Nephron progenitor cell (in vitro differentiated cells): ENCODE measurements around the gene PCDHB5.
"Not testable (repeated sequence)": the region's sequence is repeated elsewhere in the genome, so short reads cannot be mapped to it uniquely, and the experiment has no call there.

Source experiments
- DNase-seq: peaks from one replicate; pipeline ENCODE4 v3.0.0; 2021
- H3K27ac Mint-ChIP-seq: 2 replicates; pipeline ENCODE4 v1.8.0; 2021; ENCODE audit warnings: mild to moderate bottlenecking, moderate library complexity, mixed read lengths
- H3K27me3 Mint-ChIP-seq: 2 replicates; pipeline ENCODE4 v1.8.0; 2021; ENCODE audit warnings: mild to moderate bottlenecking, low read depth, mixed read lengths; ENCODE audit not compliant: poor library complexity
- H3K36me3 Mint-ChIP-seq: 2 replicates; pipeline ENCODE4 v1.8.0; 2021; ENCODE audit warnings: low read depth, mixed read lengths
- H3K4me1 Mint-ChIP-seq: 2 replicates; pipeline ENCODE4 v1.8.0; 2021; ENCODE audit warnings: mixed read lengths
- H3K4me3 Mint-ChIP-seq: 2 replicates; pipeline ENCODE4 v1.8.0; 2021; ENCODE audit warnings: mild to moderate bottlenecking, moderate library complexity, mixed read lengths
- H3K9me3 Mint-ChIP-seq: 2 replicates; pipeline ENCODE4 v1.8.0; 2021; ENCODE audit warnings: mild to moderate bottlenecking, moderate library complexity, mixed read lengths
- TF ChIP-seq, protein P1 (sequence below): fragments of 200-600 bp; sonication (generic); IDR thresholded peaks from 2 replicates; pipeline ENCODE4 v1.5.0; 2021; ENCODE audit warnings: antibody characterized with exemption

Gene PCDHB5

GRCh38 chr5:141127305-141127704, 7.7 kb upstream of the PCDHB5 start:
- no peak for DNase-seq
- Mint-ChIP-seq H3K27ac (no peak overlapping the region), H3K27me3 (no peaks in the 10 kb centered on the region), H3K36me3 (peaks cover 70% of the 10 kb centered on the region), H3K9me3 (peaks cover 81% of the 10 kb centered on the region), H3K4me1 (no peaks in the 10 kb centered on the region), H3K4me3 (no peak overlapping the region)
- TF ChIP-seq, protein P1, sequence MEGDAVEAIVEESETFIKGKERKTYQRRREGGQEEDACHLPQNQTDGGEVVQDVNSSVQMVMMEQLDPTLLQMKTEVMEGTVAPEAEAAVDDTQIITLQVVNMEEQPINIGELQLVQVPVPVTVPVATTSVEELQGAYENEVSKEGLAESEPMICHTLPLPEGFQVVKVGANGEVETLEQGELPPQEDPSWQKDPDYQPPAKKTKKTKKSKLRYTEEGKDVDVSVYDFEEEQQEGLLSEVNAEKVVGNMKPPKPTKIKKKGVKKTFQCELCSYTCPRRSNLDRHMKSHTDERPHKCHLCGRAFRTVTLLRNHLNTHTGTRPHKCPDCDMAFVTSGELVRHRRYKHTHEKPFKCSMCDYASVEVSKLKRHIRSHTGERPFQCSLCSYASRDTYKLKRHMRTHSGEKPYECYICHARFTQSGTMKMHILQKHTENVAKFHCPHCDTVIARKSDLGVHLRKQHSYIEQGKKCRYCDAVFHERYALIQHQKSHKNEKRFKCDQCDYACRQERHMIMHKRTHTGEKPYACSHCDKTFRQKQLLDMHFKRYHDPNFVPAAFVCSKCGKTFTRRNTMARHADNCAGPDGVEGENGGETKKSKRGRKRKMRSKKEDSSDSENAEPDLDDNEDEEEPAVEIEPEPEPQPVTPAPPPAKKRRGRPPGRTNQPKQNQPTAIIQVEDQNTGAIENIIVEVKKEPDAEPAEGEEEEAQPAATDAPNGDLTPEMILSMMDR: no peak

- no peak for DNase-seq
- peaks cover 82% of the 10 kb centered on the region for H3K36me3 Mint-ChIP-seq
- TF ChIP-seq, protein P1: no peak
- H3K4me3 Mint-ChIP-seq: peak overlapping the region; percentile 88
- no peak overlapping the region for H3K27ac Mint-ChIP-seq
- H3K4me1 Mint-ChIP-seq: no peaks in the 10 kb centered on the region
- peaks cover 90% of the 10 kb centered on the region for H3K9me3 Mint-ChIP-seq
- peaks cover 3% of the 10 kb centered on the region for H3K27me3 Mint-ChIP-seq
Measured at GRCh38 chr5:141135718-141136266, 786 bp downstream of the PCDHB5 start.

GRCh38 chr5:141137346-141137745, 2.3 kb downstream of the PCDHB5 start:
- not testable (repeated sequence) for DNase-seq, H3K4me3 Mint-ChIP-seq, H3K27me3 Mint-ChIP-seq, H3K27ac Mint-ChIP-seq, H3K4me1 Mint-ChIP-seq
- peaks cover 74% of the 10 kb centered on the region for H3K36me3 Mint-ChIP-seq
- peaks cover 86% of the 10 kb centered on the region for H3K9me3 Mint-ChIP-seq

DNA sequence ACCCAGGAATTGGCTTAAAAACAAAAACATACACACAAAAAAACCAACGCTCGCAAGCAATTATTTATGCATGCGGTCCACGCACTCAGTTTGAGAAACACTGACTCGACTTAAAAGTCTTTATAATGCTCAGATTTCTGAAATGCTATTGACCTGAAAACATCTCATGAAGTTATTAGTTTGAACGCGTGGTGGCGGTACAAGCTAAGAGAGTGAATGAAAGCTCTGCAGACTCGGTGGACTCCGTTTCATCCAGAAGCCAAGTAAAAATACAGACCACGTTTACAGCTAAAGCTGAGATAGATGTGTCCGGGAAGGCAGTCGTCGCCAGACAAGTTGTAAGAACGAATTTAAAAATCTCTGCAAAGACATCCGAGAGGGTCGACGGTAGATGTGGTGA, 14.8 kb downstream of the PCDHB5 start, which contains the start of gene PCDHB6:
PCDHB6 (plus strand) TSS at position 246 of the 400 bp plus-strand sequence. CDS start 201 bp downstream, outside the sequence.
- H3K9me3 Mint-ChIP-seq: peaks cover 74% of the 10 kb centered on the region

GRCh38 chr5:141150224-141150992, 15.4 kb downstream of the PCDHB5 start:
- Mint-ChIP-seq H3K27ac (no peak overlapping the region), H3K4me1 (no peaks in the 10 kb centered on the region), H3K27me3 (no peaks in the 10 kb centered on the region), H3K9me3 (peaks cover 75% of the 10 kb centered on the region), H3K4me3 (no peak overlapping the region), H3K36me3 (peaks cover 53% of the 10 kb centered on the region)
- TF ChIP-seq, protein P1: no peak
- DNase-seq: no peak

More for the DNA sequence above, 14.8 kb downstream of the PCDHB5 start, which contains the start of gene PCDHB6:
- Mint-ChIP-seq H3K4me1 (no peaks in the 10 kb centered on the region), H3K4me3 (no peak within 1 kb of the TSS), H3K36me3 (peaks cover 51% of the 10 kb centered on the region), H3K27me3 (no peaks in the 10 kb centered on the region), H3K27ac (no peak within 1 kb of the TSS)
- DNase-seq: no peak
- TF ChIP-seq, protein P1: no peak

GRCh38 chr5:141150993-141151325, 16.0 kb downstream of the PCDHB5 start:
- H3K4me3 Mint-ChIP-seq: no peak overlapping the region
- DNase-seq: no peak
- no peaks in the 10 kb centered on the region for H3K27me3 Mint-ChIP-seq
- TF ChIP-seq, protein P1: no peak
- no peak overlapping the region for H3K27ac Mint-ChIP-seq
- no peaks in the 10 kb centered on the region for H3K4me1 Mint-ChIP-seq
- H3K36me3 Mint-ChIP-seq: peaks cover 59% of the 10 kb centered on the region
- H3K9me3 Mint-ChIP-seq: peaks cover 79% of the 10 kb centered on the region

- H3K9me3 Mint-ChIP-seq: peaks cover 80% of the 10 kb centered on the region
- not testable (repeated sequence) for H3K4me3 Mint-ChIP-seq, H3K4me1 Mint-ChIP-seq, H3K27me3 Mint-ChIP-seq, H3K27ac Mint-ChIP-seq, DNase-seq
- peaks cover 65% of the 10 kb centered on the region for H3K36me3 Mint-ChIP-seq
Measured at GRCh38 chr5:141151632-141152031, 16.6 kb downstream of the PCDHB5 start.

GRCh38 chr5:141152096-141152495, 17.1 kb downstream of the PCDHB5 start:
- DNase-seq, H3K4me1 Mint-ChIP-seq, H3K4me3 Mint-ChIP-seq, H3K27me3 Mint-ChIP-seq, H3K27ac Mint-ChIP-seq: not testable (repeated sequence)
- peaks cover 70% of the 10 kb centered on the region for H3K36me3 Mint-ChIP-seq
- peaks cover 85% of the 10 kb centered on the region for H3K9me3 Mint-ChIP-seq
